ENCODE measurements around the gene FZD7. TPM values are rescaled to one million over a fixed set of nuclear protein-coding genes. Genes with fewer than 3 reads are reported as not detected.
A peak's percentile ranks its signal among the peaks of the same experiment; 100 is the strongest.

FZD7 gene
- total and polyA plus RNA-seq, 7 donors: 0.23 to 51.2 (median 37.9) TPM

DNA sequence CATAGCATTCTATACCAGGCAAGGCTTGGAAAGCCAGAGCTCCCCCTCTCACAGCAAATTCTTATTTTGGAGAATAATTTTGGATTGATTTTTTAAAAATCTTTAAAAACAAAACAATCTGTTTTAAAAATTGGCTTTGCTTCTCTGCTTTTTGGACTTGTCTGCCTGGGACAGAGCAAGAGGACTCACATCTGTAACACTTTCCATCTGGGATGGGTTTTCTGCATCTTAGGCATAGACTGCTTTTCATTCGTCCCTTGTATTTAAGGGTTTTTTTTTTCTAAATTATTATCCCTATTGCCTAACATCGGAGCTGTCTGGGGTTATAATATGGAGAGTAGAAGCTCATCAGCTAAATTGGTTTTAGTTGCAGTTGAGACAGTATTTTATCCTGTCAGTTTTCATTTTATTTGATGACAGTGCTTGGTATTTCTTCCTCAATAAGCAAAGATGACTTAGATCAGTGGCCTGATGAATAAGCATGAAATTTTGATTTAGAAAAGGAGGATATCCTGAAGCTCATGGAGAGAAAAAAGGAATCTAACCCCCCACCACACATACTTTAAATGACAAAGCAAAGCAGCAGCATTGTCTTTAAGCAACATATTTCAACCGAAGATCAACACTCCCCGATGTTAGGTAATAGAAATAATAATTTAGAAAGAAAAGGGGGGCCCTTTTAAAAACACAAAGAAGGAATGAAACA is 2.3 kb upstream of the FZD7 start:
- no peak for DNase-seq
- H3K4me3 ChIP-seq: peak overlapping the region in 3 of 4 donors; percentile 69 to 84 (median 78)
- peaks cover 0 to 5% (median 0%) of the 10 kb centered on the region in 3 donors for H3K27me3 ChIP-seq
- 68 to 74% methylated on average over 4 of the region's 4 CpGs for WGBS, 2 donors
- TF ChIP-seq EP300 (IDR thresholded peaks at IDR 0.05) (no peak), POLR2AphosphoS5 (IDR thresholded peaks at IDR 0.05) (no peak), POLR2A (IDR thresholded peaks at IDR 0.05) (no peak)
- TF ChIP-seq, protein P1, sequence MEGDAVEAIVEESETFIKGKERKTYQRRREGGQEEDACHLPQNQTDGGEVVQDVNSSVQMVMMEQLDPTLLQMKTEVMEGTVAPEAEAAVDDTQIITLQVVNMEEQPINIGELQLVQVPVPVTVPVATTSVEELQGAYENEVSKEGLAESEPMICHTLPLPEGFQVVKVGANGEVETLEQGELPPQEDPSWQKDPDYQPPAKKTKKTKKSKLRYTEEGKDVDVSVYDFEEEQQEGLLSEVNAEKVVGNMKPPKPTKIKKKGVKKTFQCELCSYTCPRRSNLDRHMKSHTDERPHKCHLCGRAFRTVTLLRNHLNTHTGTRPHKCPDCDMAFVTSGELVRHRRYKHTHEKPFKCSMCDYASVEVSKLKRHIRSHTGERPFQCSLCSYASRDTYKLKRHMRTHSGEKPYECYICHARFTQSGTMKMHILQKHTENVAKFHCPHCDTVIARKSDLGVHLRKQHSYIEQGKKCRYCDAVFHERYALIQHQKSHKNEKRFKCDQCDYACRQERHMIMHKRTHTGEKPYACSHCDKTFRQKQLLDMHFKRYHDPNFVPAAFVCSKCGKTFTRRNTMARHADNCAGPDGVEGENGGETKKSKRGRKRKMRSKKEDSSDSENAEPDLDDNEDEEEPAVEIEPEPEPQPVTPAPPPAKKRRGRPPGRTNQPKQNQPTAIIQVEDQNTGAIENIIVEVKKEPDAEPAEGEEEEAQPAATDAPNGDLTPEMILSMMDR (IDR thresholded peaks at IDR 0.05): no peak
- no peaks in the 10 kb centered on the region for H3K9me3 ChIP-seq
- H3K27ac ChIP-seq: peak overlapping the region; percentile 96 to 99 (median 98)
- intact Hi-C loops (cut with DNase I): loop anchor here (5.0 to 10.0 kb wide), 3 partner anchors 234 to 603 kb away; partner anchors contain the start of genes FAM117B and TMEM237
- H3K36me3 ChIP-seq: no peaks in the 10 kb centered on the region
- peaks cover 0 to 19% (median 8%) of the 10 kb centered on the region in 4 donors for H3K4me1 ChIP-seq

DNA sequence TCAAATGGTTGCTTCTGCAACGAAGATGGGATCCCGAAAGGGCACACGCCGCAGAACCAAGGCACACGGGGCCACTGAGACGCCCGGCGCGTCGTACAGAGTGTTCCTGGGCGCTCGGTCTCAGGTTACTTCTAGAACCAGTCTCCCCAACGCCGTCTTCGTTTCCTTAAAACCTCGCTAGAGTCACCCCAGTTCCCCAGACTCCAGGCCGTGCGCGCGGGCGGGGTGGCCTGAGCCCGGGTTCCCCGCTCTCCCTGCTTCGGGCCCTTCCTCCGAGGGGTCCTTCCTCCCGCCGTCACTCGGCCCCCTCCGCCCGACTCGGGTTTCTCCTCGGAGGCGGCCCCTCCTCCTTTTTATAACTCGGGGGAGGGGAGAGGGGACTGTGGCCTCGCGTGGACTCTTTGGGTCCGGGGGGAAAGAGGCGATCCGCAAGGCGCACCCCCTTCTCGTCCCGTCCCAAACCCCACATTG is 774 bp upstream of the FZD7 start:
- Histone ChIP-seq H3K9me3 (no peaks in the 10 kb centered on the region), H3K36me3 (no peaks in the 10 kb centered on the region), H3K4me3 (peak overlapping the region; percentile 69 to 84 (median 74)), H3K4me1 (peaks cover 0 to 22% (median 9%) of the 10 kb centered on the region in 4 donors), H3K27me3 (peaks cover 0 to 5% (median 0%) of the 10 kb centered on the region in 3 donors), H3K27ac (peak overlapping the region; percentile 96 to 99 (median 98))
- peak; percentile 91 for DNase-seq
- intact Hi-C loops (cut with DNase I): loop anchor here (1.0 to 10.0 kb wide), 5 partner anchors 173 to 602 kb away; partner anchors contain the start of genes FAM117B and TMEM237
- TF ChIP-seq, protein P1 (IDR thresholded peaks at IDR 0.05): no peak
- TF ChIP-seq POLR2A (IDR thresholded peaks at IDR 0.05) (no peak), POLR2AphosphoS5 (IDR thresholded peaks at IDR 0.05) (peak; percentile 31 to 62 (median 34)), EP300 (IDR thresholded peaks at IDR 0.05) (peak in 1 of 4 donors; percentile 0)
- WGBS, 2 donors: 0% methylated on average over 42 of the region's 42 CpGs

DNA sequence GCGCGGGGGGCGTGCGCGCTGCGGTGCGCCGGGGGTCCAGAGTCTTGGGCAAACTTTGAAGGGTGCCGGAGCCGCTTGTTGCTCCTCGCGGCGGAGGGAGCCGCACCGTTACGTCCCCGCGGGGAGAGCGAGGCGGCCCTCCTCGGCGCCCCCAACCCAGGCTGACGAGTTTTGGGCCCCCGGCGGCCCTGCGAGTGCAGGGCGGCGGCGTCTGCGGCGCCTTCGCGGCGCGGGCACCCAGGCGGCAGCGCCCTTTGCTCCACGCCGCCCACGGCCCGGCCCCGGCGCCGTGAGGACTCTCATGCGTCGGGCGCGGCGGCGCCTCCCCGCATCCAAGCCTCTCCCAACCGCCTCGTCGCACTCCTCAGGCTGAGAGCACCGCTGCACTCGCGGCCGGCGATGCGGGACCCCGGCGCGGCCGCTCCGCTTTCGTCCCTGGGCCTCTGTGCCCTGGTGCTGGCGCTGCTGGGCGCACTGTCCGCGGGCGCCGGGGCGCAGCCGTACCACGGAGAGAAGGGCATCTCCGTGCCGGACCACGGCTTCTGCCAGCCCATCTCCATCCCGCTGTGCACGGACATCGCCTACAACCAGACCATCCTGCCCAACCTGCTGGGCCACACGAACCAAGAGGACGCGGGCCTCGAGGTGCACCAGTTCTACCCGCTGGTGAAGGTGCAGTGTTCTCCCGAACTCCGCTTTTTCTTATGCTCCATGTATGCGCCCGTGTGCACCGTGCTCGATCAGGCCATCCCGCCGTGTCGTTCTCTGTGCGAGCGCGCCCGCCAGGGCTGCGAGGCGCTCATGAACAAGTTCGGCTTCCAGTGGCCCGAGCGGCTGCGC is 814 bp downstream of the FZD7 start:
- H3K9me3 ChIP-seq: no peaks in the 10 kb centered on the region
- no peaks in the 10 kb centered on the region for H3K36me3 ChIP-seq
- intact Hi-C loops (cut with DNase I): loop anchor here (1.0 to 10.0 kb wide), 5 partner anchors 118 to 600 kb away; partner anchors contain the start of genes FAM117B and TMEM237
- TF ChIP-seq POLR2A (IDR thresholded peaks at IDR 0.05) (no peak), POLR2AphosphoS5 (IDR thresholded peaks at IDR 0.05) (peak in 1 of 4 donors; percentile 13), EP300 (IDR thresholded peaks at IDR 0.05) (no peak)
- DNase-seq: peak; percentile 69
- H3K4me1 ChIP-seq: peaks cover 0 to 32% (median 15%) of the 10 kb centered on the region in 4 donors
- peaks cover 0 to 5% (median 0%) of the 10 kb centered on the region in 3 donors for H3K27me3 ChIP-seq
- H3K27ac ChIP-seq: peak overlapping the region; percentile 96 to 99 (median 98)
- H3K4me3 ChIP-seq: peak overlapping the region; percentile 69 to 84 (median 74)
- 0 to 1% methylated on average over 105 of the region's 105 CpGs for WGBS, 2 donors

DNA sequence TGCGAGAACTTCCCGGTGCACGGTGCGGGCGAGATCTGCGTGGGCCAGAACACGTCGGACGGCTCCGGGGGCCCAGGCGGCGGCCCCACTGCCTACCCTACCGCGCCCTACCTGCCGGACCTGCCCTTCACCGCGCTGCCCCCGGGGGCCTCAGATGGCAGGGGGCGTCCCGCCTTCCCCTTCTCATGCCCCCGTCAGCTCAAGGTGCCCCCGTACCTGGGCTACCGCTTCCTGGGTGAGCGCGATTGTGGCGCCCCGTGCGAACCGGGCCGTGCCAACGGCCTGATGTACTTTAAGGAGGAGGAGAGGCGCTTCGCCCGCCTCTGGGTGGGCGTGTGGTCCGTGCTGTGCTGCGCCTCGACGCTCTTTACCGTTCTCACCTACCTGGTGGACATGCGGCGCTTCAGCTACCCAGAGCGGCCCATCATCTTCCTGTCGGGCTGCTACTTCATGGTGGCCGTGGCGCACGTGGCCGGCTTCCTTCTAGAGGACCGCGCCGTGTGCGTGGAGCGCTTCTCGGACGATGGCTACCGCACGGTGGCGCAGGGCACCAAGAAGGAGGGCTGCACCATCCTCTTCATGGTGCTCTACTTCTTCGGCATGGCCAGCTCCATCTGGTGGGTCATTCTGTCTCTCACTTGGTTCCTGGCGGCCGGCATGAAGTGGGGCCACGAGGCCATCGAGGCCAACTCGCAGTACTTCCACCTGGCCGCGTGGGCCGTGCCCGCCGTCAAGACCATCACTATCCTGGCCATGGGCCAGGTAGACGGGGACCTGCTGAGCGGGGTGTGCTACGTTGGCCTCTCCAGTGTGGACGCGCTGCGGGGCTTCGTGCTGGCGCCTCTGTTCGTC is 1.7 kb downstream of the FZD7 start:
- Histone ChIP-seq H3K4me3 (peak overlapping the region; percentile 69 to 84 (median 74)), H3K9me3 (no peaks in the 10 kb centered on the region), H3K36me3 (no peaks in the 10 kb centered on the region), H3K27me3 (peaks cover 0 to 5% (median 0%) of the 10 kb centered on the region in 3 donors), H3K4me1 (peaks cover 0 to 41% (median 19%) of the 10 kb centered on the region in 4 donors), H3K27ac (peak overlapping the region; percentile 96 to 99 (median 98))
- DNase-seq: peak; percentile 91
- TF ChIP-seq EP300 (IDR thresholded peaks at IDR 0.05) (no peak), POLR2A (IDR thresholded peaks at IDR 0.05) (no peak), POLR2AphosphoS5 (IDR thresholded peaks at IDR 0.05) (peak in 2 of 4 donors; percentile 37 to 56)
- TF ChIP-seq, protein P1 (IDR thresholded peaks at IDR 0.05): peak; percentile 55 to 86 (median 64)
- intact Hi-C loops (cut with DNase I): loop anchor here (1.0 to 10.0 kb wide), 4 partner anchors 117 to 599 kb away; partner anchors contain the start of genes FAM117B and TMEM237
- WGBS, 2 donors: 23 to 36% methylated on average over 78 of the region's 78 CpGs
